ENCODE results near the gene FGFBP3. TPM values are rescaled to one million over a fixed set of nuclear protein-coding genes. Genes with fewer than 3 reads are reported as not detected.

The FGFBP3 gene
- total and polyA plus RNA-seq, 5 donors from 2014 or later, result 0.68 to 2.3 (median 1.3) TPM

DNA sequence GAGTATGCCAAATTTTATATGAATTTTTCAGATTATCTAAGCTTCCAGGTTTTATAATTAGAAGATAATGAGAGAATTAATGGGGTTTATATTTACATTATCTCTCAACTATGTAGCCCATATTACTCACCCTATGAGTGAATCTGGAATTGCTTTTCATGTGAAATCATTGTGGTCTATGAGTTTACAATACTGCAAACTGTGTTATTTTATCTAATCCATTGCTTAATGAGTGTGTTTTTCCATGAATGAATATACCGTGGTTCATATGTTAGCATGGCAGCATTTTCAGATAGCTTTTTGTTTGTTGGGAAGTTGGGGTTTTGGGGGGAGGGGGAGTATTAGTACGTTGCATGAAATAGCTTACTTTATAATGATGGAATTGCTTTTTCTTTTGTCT, 44.5 kb downstream of the FGFBP3 start:
- Mint-ChIP-seq H3K4me1 (peaks cover 0 to 14% (median 3%) of the 10 kb centered on the region in 4 donors), H3K36me3 (peaks cover 23% of the 10 kb centered on the region), H3K4me3 (no peak overlapping the region), H3K27me3 (no peaks in the 10 kb centered on the region), H3K9me3 (no peaks in the 10 kb centered on the region), H3K27ac (no peak overlapping the region)
- Histone ChIP-seq H3K27me3 (ENCODE audit: control insufficient read depth, insufficient read depth, low read length) (no peaks in the 10 kb centered on the region), H3K4me1 (ENCODE audit: control insufficient read depth, insufficient read depth, low read length, poor library complexity, severe bottlenecking) (no peaks in the 10 kb centered on the region), H3K4me3 (ENCODE audit: low read depth, low read length) (no peak overlapping the region), H3K9me3 (ENCODE audit: control insufficient read depth in 2 of 2, low read length in 2 of 2) (no peaks in the 10 kb centered on the region), H3K36me3 (ENCODE audit: control insufficient read depth, insufficient read depth, low read length) (peaks cover 47% of the 10 kb centered on the region), H3K27ac (ENCODE audit: insufficient read depth, low read length, poor library complexity, severe bottlenecking) (no peak overlapping the region)
- ATAC-seq (ENCODE audit: low read depth in 2 of 2) (no peak), DNase-seq (no peak)

DNA sequence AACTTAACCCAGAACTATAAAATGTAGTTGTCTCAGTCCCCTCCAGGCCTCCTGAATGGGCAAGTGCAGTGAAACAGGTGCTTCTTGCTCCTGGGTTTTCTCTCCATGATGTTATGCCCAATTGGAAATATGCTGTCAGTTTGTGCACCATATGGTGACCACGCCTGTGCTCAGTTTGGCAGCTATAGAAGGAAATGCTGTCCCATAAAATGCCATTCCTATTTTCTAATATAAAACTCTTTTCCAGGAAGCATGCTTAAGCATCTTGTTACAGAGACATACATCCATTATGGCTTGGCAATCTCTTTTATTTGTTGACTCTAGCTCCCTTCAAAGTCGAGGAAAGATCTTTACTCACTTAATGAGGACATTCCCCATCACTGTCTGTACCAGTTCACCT, 45.2 kb downstream of the FGFBP3 start:
- peaks cover 0 to 14% (median 3%) of the 10 kb centered on the region in 4 donors for H3K4me1 Mint-ChIP-seq
- no peaks in the 10 kb centered on the region for H3K9me3 ChIP-seq (ENCODE audit: control insufficient read depth in 2 of 2, low read length in 2 of 2)
- no peaks in the 10 kb centered on the region for H3K9me3 Mint-ChIP-seq
- no peaks in the 10 kb centered on the region for H3K27me3 Mint-ChIP-seq
- no peaks in the 10 kb centered on the region for H3K4me1 ChIP-seq (ENCODE audit: control insufficient read depth, insufficient read depth, low read length, poor library complexity, severe bottlenecking)
- H3K36me3 ChIP-seq (ENCODE audit: control insufficient read depth, insufficient read depth, low read length), result peaks cover 54% of the 10 kb centered on the region
- H3K27ac Mint-ChIP-seq, result no peak overlapping the region
- no peaks in the 10 kb centered on the region for H3K27me3 ChIP-seq (ENCODE audit: control insufficient read depth, insufficient read depth, low read length)
- peaks cover 24% of the 10 kb centered on the region for H3K36me3 Mint-ChIP-seq
- ATAC-seq (ENCODE audit: low read depth in 2 of 2) (no peak), DNase-seq (no peak)
- no peak overlapping the region for H3K27ac ChIP-seq (ENCODE audit: insufficient read depth, low read length, poor library complexity, severe bottlenecking)
- H3K4me3 Mint-ChIP-seq, result no peak overlapping the region
- H3K4me3 ChIP-seq (ENCODE audit: low read depth, low read length), result no peak overlapping the region

DNA sequence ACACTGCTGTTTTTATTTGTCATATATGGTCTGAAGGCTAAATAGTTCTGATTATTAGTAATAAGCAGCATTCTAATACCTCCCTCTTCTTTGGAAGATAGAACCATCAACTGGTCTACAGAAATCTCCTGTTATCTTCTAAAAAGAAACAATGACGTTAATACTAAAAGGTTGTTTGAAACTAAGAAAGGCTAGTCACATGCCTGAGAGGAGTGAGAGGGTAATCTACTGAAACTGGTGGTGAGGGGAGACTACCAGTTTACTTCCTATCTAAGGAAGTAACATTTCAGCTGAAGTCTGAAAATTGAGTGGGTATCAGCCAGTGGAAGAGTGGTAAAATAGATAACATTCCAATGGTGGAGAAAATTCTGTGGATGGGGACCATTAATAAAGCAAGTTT, 48.4 kb downstream of the FGFBP3 start:
- Mint-ChIP-seq H3K4me1 (peaks cover 0 to 14% (median 2%) of the 10 kb centered on the region in 4 donors), H3K36me3 (peaks cover 46% of the 10 kb centered on the region), H3K9me3 (no peaks in the 10 kb centered on the region), H3K27me3 (no peaks in the 10 kb centered on the region), H3K27ac (peak overlapping the region in 1 of 3 donors; percentile 63), H3K4me3 (no peak overlapping the region)
- DNase-seq, result no peak
- no peaks in the 10 kb centered on the region for H3K4me1 ChIP-seq (ENCODE audit: control insufficient read depth, insufficient read depth, low read length, poor library complexity, severe bottlenecking)
- no peaks in the 10 kb centered on the region for H3K9me3 ChIP-seq (ENCODE audit: control insufficient read depth in 2 of 2, low read length in 2 of 2)
- no peak overlapping the region for H3K4me3 ChIP-seq (ENCODE audit: low read depth, low read length)
- no peaks in the 10 kb centered on the region for H3K27me3 ChIP-seq (ENCODE audit: control insufficient read depth, insufficient read depth, low read length)
- peaks cover 82% of the 10 kb centered on the region for H3K36me3 ChIP-seq (ENCODE audit: control insufficient read depth, insufficient read depth, low read length)
- no peak for ATAC-seq (ENCODE audit: low read depth in 2 of 2)
- no peak overlapping the region for H3K27ac ChIP-seq (ENCODE audit: insufficient read depth, low read length, poor library complexity, severe bottlenecking)

- Histone ChIP-seq H3K4me3 (ENCODE audit: low read depth, low read length) (no peak overlapping the region), H3K9me3 (ENCODE audit: control insufficient read depth in 2 of 2, low read length in 2 of 2) (no peaks in the 10 kb centered on the region), H3K36me3 (ENCODE audit: control insufficient read depth, insufficient read depth, low read length) (peaks cover 92% of the 10 kb centered on the region), H3K27me3 (ENCODE audit: control insufficient read depth, insufficient read depth, low read length) (no peaks in the 10 kb centered on the region), H3K27ac (ENCODE audit: insufficient read depth, low read length, poor library complexity, severe bottlenecking) (no peak overlapping the region), H3K4me1 (ENCODE audit: control insufficient read depth, insufficient read depth, low read length, poor library complexity, severe bottlenecking) (no peaks in the 10 kb centered on the region)
- H3K36me3 Mint-ChIP-seq, result peaks cover 48% of the 10 kb centered on the region
- no peak overlapping the region for H3K4me3 Mint-ChIP-seq
- ATAC-seq (ENCODE audit: low read depth in 2 of 2) (no peak), DNase-seq (peak in 1 of 3 donors; percentile 33)
- no peaks in the 10 kb centered on the region for H3K9me3 Mint-ChIP-seq
- H3K27me3 Mint-ChIP-seq, result no peaks in the 10 kb centered on the region
- peak overlapping the region in 1 of 3 donors; percentile 29 for H3K27ac Mint-ChIP-seq
- H3K4me1 Mint-ChIP-seq, result peaks cover 0 to 13% (median 0%) of the 10 kb centered on the region in 4 donors
Measured at GRCh38 chr10:91856637-91857036, 52.6 kb downstream of the FGFBP3 start.

Other genes starting within 250 kb of the FGFBP3 start
- gene TNKS2, start 111.1 kb downstream of the FGFBP3 start, total RNA-seq, result 48.4 TPM
- gene TNKS2, start 111.1 kb downstream of the FGFBP3 start, polyA plus RNA-seq, result 10 to 100 TPM; 21.8 to 25.0 (median 23.7) TPM
- 75.4 TPM for gene BTAF1, start 14.3 kb upstream of the FGFBP3 start, total RNA-seq
- 1 to 10 TPM; 7.5 to 9.6 (median 7.9) TPM for gene BTAF1, start 14.3 kb upstream of the FGFBP3 start, polyA plus RNA-seq

All from CD4-positive, CD25-positive, alpha-beta regulatory T cell (primary cell).